NOMO-1 treated with DMSO at 0.1 percent for 48 hours (cell line): ENCODE data around the gene CD70.
A peak's percentile ranks its signal among the peaks of the same experiment; 100 is the strongest.
"Not testable (repeated sequence)": the region's sequence is repeated elsewhere in the genome, so short reads cannot be mapped to it uniquely, and the experiment has no call there.

ENCODE experiments used
- DNase-seq: peaks from one replicate; lab custom pipeline; 2025; ENCODE audit not compliant: unreplicated experiment; lab: John Stamatoyannopoulos, UW

The CD70 gene

DNA sequence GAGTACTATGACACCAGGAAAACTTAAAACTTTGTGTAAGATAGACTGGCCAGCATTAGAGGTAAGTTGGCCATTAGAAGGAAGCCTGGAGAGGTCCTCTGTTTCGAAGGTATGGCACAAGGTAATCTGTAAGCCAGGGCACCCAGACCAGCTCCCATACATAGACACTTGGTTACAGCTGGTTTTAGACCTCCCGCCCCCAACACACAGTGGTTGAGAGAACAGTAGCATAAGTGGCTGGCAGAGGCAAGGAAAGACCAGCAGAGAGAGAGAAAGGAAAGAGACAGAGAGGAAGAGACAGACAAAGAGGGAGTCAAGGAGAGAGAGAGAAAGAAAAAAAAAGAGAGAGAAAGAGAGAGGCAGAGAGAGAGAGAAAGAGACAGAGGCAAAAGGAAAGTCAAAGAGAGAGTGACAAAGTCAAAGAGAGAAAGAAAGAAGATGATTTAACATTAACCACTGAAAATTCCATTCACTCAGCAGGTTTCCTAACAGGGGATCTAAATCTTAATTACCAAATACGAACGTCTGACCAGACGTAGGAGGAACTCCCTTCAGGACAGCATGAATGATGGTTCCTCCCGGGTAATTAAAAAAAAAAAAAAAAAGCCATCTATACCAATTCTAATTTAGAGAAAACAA lies 7.4 kb upstream of the CD70 start:
- DNase-seq, result peak; percentile 57

- not testable (repeated sequence) for DNase-seq
Observed at GRCh38 chr19:6597471-6598253, 6.7 kb upstream of the CD70 start.

DNA sequence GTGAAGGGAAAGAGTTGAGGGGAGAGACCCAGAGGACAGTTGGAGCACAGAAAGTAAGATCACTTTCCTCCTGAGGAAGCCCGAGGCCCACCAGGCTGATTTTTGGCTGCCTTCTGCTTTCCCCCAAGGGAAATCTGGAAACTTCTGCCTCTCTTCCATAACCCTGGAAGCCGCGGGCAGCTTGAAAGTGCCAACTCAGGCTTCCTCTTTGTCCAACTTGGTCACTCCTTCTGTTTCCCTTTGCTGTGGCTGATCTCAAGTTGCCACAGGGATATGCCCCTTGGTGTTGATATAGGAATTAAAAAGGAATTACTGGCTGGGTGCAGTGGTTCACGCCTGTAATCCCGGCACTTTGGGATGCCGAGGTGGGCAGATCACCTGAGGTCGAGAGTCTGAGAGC lies 5.7 kb upstream of the CD70 start:
- no peak for DNase-seq

DNA sequence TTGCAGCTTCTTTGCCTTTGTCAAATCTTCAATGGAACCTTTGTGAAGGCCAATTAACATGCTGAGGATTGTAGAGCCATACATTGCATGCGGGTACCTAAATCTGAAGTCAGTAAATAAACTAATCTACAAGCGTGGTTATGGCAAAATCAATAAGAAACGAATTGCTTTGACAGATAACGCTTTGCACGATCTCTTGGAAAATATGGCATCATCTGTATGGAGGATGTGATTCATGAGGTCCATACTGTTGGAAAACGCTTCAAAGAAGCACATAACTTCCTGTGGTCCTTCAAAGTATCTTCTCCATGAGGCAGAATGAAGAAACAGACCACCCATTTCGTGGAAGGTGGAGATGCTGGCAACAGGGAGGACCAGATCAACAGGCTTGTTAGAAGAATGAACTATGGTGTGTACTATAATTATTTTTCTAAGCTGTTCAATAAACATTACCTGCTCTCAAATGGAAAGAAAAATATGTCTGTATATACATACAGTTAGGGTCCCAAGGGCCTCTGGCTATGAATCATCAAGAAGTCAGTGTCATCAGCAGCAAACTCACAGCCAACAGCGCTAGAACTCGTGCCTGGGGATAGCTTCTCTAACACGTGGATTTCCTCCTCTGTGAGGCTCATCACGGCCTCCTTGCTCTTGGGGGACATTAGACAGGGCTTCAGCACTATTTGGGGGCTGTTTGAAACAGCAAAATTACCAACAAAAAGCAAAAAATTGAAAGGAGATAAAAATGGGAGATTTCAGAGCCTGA lies 2.9 kb upstream of the CD70 start:
- no peak for DNase-seq

GRCh38 chr19:6590258-6590826 lies 608 bp downstream of the CD70 start:
- DNase-seq, result no peak

DNA sequence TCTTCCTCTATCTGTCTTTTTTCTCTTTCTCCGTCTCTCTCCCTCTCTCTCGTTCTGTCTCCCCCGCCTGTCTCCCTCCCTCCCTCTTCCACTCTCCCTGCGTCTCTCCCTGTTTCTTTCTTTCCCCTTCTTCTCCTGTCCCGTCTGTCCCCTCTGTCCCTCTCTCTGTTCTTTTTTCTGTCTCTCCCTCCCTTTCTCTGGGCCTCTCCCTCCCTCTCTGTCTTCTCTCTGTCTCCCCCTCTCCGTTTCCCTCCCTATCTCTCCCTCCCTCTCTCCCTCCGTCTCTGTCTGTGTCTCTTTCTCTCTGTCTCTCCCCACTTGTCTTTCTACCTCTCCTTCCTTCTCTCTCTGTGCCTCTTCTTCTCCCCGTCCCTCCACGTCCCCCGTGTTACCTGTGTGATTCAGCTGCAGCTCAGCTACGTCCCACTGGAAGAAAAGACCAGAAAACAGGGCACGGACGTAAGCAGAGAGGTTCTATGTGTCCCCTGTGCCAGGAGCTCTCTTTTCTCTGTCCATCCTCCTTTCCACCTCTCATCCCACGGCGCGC lies 1.2 kb downstream of the CD70 start:
- DNase-seq, result no peak

DNA sequence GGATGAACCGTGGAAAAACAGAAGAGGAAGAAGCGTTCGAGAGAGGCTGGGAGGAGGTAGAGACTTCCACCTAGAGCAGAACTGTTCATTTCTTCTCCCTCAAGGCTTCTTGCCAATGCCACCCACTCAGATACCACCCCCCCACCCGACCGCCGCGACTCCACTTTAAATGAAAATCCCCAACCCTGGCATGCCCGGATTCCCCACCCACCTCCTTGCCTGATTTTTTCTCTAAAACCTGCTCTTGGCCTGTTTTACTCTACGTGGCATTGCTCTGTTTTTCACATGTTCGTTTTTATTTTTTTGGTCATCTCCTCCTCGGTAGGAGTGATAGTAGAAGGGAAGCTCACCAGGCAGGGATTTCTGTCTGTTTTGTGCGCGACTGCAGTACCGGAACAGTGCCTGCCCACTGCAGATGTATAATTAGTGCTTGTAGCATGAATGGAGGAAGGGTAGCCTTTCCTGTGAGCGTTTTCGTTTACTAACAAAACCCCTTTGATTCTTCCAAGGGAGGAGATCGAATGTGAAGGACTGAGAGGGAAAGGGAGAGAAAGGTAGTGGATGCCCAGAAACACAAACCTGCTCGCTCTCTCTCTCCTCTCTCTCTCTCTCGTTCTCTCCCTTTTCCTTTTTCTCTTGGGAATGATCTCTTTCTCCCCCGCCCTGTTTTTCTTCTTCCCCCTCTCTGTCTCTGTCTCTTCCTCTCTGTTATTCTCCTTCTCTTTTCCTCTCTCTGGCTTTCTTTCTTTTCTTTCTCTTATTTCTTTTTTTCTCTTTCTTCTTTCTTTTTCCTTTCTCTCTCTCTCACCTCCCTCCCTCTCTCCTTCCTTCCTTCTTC lies 2.2 kb downstream of the CD70 start:
- peak; percentile 63 for DNase-seq

DNA sequence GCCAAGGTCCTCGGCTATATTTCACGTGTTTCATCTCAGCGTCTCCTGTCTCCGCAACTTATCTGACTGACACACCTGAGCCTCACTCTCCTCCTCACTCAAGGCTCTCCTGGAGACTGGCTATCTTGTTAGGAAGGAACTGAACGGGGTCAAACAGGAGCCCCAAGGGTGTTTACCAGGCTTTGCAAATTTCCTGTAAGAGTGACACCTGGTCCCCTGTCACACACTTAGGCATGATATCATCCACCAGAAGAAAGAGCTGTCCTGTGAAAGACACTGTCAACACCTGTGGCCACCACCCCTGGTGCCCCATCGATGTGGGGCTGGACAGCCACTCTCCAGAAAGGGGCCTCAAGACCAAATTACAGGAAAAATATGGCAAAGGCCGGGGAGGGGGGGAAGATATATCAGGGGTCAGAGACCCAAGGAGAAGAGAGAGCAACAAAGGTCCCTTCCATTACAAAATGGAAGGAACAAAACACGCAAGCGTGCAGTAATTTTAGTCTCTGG lies 2.9 kb downstream of the CD70 start:
- no peak for DNase-seq

GRCh38 chr19:6587093-6587820 lies 3.7 kb downstream of the CD70 start:
- no peak for DNase-seq

GRCh38 chr19:6586726-6587092 lies 4.2 kb downstream of the CD70 start:
- no peak for DNase-seq

- no peak for DNase-seq
Observed at GRCh38 chr19:6586056-6586455, 4.9 kb downstream of the CD70 start.

DNA sequence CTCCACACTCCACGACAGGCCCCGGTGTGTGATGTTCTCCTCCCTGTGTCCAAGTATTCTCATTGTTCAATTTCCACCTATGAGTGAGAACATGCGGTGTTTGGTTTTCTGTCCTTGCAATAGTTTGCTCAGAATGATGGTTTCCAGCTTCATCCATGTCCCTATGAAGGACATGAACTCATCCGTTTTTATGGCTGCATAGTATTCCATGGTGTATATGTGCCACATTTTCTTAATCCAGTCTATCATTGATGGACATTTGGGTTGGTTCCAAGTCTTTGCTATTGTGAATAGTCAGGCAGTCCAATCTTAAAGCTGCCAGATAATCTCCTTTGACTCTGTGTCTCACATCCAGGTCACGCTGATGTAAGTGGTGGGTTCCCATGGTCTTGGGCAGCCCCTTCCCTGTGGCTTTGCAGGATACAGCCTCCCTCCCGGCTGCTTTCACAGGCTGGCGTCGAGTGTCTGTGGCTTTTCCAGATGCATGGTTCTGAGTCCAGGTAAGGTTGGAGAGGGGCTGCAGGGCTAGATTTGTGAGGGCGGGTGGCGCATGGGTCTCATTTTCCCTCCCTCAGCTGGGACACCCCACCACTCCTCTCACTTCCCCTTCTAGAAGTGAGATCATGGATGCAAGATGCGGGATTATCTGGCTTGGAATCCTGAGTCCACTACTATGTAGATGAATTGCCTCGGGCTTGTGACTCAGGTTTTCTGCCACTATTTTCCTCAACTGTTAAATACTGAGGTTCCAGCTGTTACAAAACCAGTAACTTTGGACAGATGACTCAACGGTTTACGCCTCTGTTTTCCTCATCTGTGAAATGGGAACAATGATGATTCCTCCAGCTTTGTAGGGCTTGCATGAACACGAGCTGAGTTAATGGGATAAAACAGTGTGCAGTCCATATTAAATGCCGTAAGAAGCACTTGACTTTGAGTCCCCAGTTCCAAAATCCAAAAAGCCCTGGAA lies 8.2 kb downstream of the CD70 start:
- not testable (repeated sequence) for DNase-seq

GRCh38 chr19:6580313-6580712 lies 10.6 kb downstream of the CD70 start:
- peak; percentile 15 for DNase-seq

DNA sequence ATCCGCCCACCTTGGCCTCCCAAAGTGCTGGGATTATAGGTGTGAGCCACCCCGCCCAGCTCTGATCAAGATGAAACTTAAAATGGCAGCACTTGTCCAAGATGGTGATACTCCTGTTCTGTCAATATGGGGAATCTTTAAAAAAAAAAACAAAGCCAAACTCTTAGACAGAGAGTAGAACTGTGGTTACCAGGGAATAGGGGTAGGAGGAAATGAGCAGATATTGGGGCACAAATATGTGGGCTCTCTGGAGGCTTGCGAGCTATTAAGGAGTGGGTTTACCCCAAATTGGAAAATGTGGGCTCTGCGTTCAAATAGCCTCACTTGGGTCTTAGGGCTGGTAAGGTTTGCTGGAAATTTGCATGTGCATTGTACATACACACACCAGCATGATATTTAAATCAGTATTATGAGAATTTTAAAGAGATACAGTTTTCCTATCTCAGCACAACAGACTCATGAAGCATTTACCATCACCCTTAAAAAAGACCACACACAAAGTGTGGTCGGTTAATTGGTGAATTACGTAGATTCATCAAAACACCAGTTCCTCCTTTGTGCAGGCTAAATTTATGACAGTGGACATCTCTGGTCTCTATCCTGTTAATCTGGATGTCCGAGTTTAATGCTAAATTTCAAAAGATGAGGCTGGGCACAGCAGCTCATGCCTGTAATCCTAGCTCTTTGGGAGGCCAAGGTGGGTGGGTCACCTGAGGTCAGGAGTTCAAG lies 11.3 kb downstream of the CD70 start:
- DNase-seq, result peak; percentile 87

- DNase-seq, result peak; percentile 98
Observed at GRCh38 chr19:6577476-6578125, 13.3 kb downstream of the CD70 start.

- DNase-seq, result peak; percentile 46
Observed at GRCh38 chr19:6576869-6577475, 14.0 kb downstream of the CD70 start.

DNA sequence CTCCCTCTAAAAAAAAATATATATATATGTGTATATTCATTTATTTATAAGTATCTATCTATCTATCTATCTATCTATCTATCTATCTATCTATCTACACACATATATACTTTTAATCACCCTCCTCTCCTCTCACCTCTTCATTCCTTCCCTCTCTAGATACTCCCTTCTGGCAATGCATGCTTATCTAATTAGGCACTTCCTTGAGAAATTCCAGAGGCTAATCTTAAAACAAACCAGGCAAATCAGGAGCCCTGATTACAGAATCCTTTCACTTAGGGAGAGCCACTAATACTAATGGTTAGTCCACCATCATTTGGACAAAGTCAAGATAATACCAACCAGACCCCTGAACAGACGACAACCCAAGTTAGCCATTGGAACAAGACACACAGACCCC lies 17.6 kb downstream of the CD70 start:
- DNase-seq, result no peak
